ENCODE data around the gene CD14. TPM values are rescaled to one million over a fixed set of nuclear protein-coding genes. Genes with fewer than 3 reads are reported as not detected.
"Not testable (repeated sequence)": the region's sequence is repeated elsewhere in the genome, so short reads cannot be mapped to it uniquely, and the experiment has no call there.

Gene CD14
- total and polyA plus RNA-seq, 2 experiments from 2014 or later, result 0.45 to 2.3 TPM

DNA sequence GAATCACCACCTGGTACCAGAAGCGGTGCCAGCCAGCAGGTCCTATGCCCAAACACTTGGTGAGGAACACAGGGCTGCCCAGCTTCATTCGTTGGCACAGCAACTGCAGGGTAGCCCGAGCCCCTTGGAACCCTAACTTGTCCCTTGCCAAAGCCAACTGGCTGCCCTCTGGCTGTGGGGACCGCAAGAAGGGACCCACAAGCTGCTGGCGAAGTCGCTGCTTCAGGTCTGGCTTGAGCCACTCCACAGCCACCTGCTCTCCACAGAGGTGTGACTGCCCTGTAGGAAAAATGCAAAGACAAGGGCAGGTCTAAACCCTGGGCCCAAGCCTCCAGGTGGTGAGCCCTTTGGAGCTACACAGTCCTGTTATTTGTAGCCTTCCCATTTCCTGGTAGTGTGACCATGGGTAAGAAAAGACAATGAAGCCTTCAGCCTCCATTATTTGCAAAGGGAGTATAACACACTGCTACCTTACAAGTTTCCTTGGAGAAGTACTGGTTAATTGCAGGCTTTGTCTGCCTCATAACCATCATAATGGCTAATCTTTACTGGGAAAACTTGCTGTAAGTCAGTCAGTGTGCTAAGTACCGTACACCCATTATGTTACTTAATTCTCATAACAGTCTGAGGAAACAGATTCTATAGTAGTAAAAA, 38.6 kb upstream of the CD14 start:
- H3K4me1 ChIP-seq (ENCODE audit: insufficient read depth), result no peaks in the 10 kb centered on the region
- no peak overlapping the region for H3K27ac ChIP-seq
- no peak overlapping the region for H2AFZ ChIP-seq
- H3K27me3 ChIP-seq, result no peaks in the 10 kb centered on the region
- H3K4me3 ChIP-seq, result no peak overlapping the region
- TF ChIP-seq EZH2phosphoT487 (IDR thresholded peaks at IDR 0.05; ENCODE audit: low read depth, severe bottlenecking, unreplicated experiment), result no peak
- no peak for TF ChIP-seq EZH2 (IDR thresholded peaks at IDR 0.05; ENCODE audit: borderline replicate concordance)
- TF ChIP-seq, protein P1, sequence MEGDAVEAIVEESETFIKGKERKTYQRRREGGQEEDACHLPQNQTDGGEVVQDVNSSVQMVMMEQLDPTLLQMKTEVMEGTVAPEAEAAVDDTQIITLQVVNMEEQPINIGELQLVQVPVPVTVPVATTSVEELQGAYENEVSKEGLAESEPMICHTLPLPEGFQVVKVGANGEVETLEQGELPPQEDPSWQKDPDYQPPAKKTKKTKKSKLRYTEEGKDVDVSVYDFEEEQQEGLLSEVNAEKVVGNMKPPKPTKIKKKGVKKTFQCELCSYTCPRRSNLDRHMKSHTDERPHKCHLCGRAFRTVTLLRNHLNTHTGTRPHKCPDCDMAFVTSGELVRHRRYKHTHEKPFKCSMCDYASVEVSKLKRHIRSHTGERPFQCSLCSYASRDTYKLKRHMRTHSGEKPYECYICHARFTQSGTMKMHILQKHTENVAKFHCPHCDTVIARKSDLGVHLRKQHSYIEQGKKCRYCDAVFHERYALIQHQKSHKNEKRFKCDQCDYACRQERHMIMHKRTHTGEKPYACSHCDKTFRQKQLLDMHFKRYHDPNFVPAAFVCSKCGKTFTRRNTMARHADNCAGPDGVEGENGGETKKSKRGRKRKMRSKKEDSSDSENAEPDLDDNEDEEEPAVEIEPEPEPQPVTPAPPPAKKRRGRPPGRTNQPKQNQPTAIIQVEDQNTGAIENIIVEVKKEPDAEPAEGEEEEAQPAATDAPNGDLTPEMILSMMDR (IDR thresholded peaks at IDR 0.05; ENCODE audit: poor library complexity), result no peak
- H4K20me1 ChIP-seq (ENCODE audit: insufficient read depth, poor library complexity, severe bottlenecking), result no peaks in the 10 kb centered on the region
- H3K36me3 ChIP-seq (replicated peaks; ENCODE audit: insufficient read depth, low read depth), result no peaks in the 10 kb centered on the region
- H3K79me2 ChIP-seq, result peaks cover 12% of the 10 kb centered on the region
- WGBS (ENCODE audit: low lambda C conversion rate, missing lambda C conversion rate), result 92% methylated on average over 5 of the region's 7 CpGs
- no peak overlapping the region for H3K4me2 ChIP-seq
- H3K9me3 ChIP-seq (ENCODE audit: low read depth), result no peaks in the 10 kb centered on the region
- H3K9me2 ChIP-seq (replicated peaks; ENCODE audit: insufficient read depth), result no peaks in the 10 kb centered on the region
- DNase-seq (ENCODE audit: low spot score), result no peak

DNA sequence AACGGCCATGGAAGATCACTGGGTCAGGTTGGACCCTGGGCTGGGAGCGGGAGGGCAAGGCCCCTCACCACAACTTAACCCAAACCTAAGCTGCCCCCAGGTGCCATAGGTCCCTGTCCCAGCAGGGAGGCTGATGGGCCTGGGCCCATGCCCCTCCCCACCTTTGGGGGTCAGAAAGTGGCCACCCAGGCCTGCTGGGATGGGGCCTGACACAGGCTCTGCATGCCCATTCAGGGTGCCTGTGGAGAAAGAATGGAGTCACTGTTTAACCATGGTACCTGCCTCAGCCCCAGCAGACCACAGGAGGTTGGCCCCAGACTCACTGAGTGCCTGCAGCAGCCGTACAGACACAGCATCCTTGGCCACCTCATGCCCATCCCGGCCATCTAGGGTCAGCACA, 38.1 kb upstream of the CD14 start:
- not testable (repeated sequence) for H2AFZ ChIP-seq; H4K20me1 ChIP-seq (ENCODE audit: insufficient read depth, poor library complexity, severe bottlenecking); H3K9me3 ChIP-seq (ENCODE audit: low read depth); H3K9me2 ChIP-seq (replicated peaks; ENCODE audit: insufficient read depth); DNase-seq (ENCODE audit: low spot score); H3K27ac ChIP-seq; H3K4me2 ChIP-seq; H3K36me3 ChIP-seq (replicated peaks; ENCODE audit: insufficient read depth, low read depth); H3K4me1 ChIP-seq (ENCODE audit: insufficient read depth); H3K27me3 ChIP-seq; H3K4me3 ChIP-seq
- 90% methylated on average over 2 of the region's 4 CpGs for WGBS (ENCODE audit: low lambda C conversion rate, missing lambda C conversion rate)
- peaks cover 18% of the 10 kb centered on the region for H3K79me2 ChIP-seq

DNA sequence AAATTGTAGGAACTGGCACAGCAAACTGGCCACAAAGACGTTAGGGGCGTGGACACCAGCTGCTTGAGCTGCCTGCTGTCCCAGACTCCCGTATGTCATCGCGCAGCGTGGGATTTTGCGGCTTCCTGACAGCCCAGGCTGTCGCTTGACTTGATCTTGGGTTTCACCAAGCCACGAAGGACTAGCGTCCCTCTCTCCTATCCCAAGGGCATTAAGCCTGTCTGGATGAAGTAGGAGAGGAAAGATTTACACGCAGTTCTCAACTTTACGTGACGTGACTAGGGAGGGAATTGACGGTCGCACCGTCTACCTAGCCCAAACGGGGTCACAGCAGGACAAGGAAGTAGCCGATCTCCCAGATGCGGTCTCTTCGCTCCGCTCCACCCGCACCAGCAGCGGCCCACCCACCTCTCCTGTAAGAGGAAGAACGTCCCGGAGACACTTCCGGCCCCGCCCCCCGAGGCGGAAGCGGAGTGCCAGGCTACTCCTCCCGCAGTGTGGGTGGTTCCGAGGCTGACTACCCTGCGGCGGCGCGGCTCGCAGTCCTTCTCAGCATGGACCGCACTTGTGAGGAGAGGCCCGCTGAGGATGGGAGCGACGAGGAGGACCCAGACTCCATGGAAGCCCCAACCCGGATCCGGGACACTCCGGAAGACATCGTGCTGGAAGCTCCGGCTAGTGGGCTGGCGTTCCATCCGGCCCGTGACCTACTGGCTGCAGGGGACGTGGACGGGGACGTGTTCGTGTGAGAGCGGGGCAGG, 31.6 kb upstream of the CD14 start, which contains the start of gene WDR55:
WDR55 (plus strand) TSS at position 546 of the 761 bp plus-strand sequence; CDS start at position 555, 9 bp downstream.
- Histone ChIP-seq H3K4me3 (peak within 1 kb of the TSS; percentile 95), H3K9me3 (ENCODE audit: low read depth) (no peaks in the 10 kb centered on the region), H3K9me2 (replicated peaks; ENCODE audit: insufficient read depth) (no peaks in the 10 kb centered on the region), H3K27me3 (no peaks in the 10 kb centered on the region), H3K4me1 (ENCODE audit: insufficient read depth) (peaks cover 15% of the 10 kb centered on the region), H3K36me3 (replicated peaks; ENCODE audit: insufficient read depth, low read depth) (no peaks in the 10 kb centered on the region), H3K4me2 (peak within 1 kb of the TSS; percentile 97), H2AFZ (peak within 1 kb of the TSS; percentile 90), H3K79me2 (peaks cover 29% of the 10 kb centered on the region), H3K27ac (peak within 1 kb of the TSS; percentile 92), H4K20me1 (ENCODE audit: insufficient read depth, poor library complexity, severe bottlenecking) (no peaks in the 10 kb centered on the region)
- WGBS (ENCODE audit: low lambda C conversion rate, missing lambda C conversion rate), result under 1% methylated on average over 54 of the region's 54 CpGs
- DNase-seq (ENCODE audit: low spot score), result peak; percentile 97
- TF ChIP-seq, protein P1 (IDR thresholded peaks at IDR 0.05; ENCODE audit: poor library complexity), result no peak
- TF ChIP-seq EZH2phosphoT487 (IDR thresholded peaks at IDR 0.05; ENCODE audit: low read depth, severe bottlenecking, unreplicated experiment) (no peak), EZH2 (IDR thresholded peaks at IDR 0.05; ENCODE audit: borderline replicate concordance) (no peak)

DNA sequence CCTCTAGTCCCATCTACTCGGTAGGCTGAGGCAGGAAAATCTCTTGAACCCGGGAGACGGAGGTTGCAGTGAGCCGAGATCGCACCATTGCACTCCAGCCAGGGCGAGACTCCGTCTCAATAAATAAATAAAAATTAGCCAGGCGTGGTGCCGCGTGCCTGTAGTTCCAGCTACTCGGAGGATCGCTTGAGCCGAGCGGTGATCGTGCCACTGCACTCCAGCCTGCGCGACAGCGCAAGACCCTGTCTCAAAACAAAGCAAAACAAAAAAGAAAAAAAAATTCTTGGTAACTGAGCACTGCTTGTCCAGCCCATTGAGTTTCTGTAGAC, 31.0 kb upstream of the CD14 start:
- no peak for TF ChIP-seq EZH2phosphoT487 (IDR thresholded peaks at IDR 0.05; ENCODE audit: low read depth, severe bottlenecking, unreplicated experiment)
- TF ChIP-seq, protein P1 (IDR thresholded peaks at IDR 0.05; ENCODE audit: poor library complexity), result no peak
- no peak for TF ChIP-seq EZH2 (IDR thresholded peaks at IDR 0.05; ENCODE audit: borderline replicate concordance)
- no peaks in the 10 kb centered on the region for H3K36me3 ChIP-seq (replicated peaks; ENCODE audit: insufficient read depth, low read depth)
- H3K27ac ChIP-seq, result peak overlapping the region; percentile 92

DNA sequence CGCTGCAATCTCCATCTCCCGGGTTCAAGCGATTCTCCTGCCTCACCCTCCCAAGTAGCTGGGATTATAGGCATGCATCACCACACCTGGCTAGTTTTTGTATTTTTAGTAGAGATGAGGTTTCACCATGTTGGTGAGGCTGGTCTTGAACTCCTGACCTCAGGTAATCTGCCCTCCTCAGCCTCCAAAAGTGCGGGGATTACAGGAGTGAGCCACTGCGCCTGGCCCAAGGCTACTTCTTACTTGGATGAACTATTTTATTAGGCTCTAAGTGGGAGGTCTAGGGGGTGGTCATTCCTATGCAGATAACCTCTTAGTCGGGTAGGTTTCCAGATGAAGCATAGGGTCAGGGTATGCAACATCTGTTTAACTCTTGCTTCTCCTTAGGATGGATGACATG, 27.4 kb upstream of the CD14 start:
- H3K36me3 ChIP-seq (replicated peaks; ENCODE audit: insufficient read depth, low read depth); H2AFZ ChIP-seq; H3K27ac ChIP-seq; DNase-seq (ENCODE audit: low spot score); H3K9me2 ChIP-seq (replicated peaks; ENCODE audit: insufficient read depth); H3K4me2 ChIP-seq; H3K79me2 ChIP-seq; H3K27me3 ChIP-seq; H3K4me1 ChIP-seq (ENCODE audit: insufficient read depth); H4K20me1 ChIP-seq (ENCODE audit: insufficient read depth, poor library complexity, severe bottlenecking); H3K4me3 ChIP-seq; H3K9me3 ChIP-seq (ENCODE audit: low read depth): not testable (repeated sequence)
- WGBS (ENCODE audit: low lambda C conversion rate, missing lambda C conversion rate), result 82% methylated on average over 6 of the region's 6 CpGs

More for the DNA sequence above, 31.0 kb upstream of the CD14 start:
- Histone ChIP-seq H4K20me1 (ENCODE audit: insufficient read depth, poor library complexity, severe bottlenecking) (no peaks in the 10 kb centered on the region), H3K79me2 (peaks cover 29% of the 10 kb centered on the region), H3K27me3 (no peaks in the 10 kb centered on the region), H3K4me1 (ENCODE audit: insufficient read depth) (peaks cover 15% of the 10 kb centered on the region), H3K4me2 (peak overlapping the region; percentile 97), H3K9me2 (replicated peaks; ENCODE audit: insufficient read depth) (no peaks in the 10 kb centered on the region), H3K9me3 (ENCODE audit: low read depth) (no peaks in the 10 kb centered on the region), H2AFZ (peak overlapping the region; percentile 90), H3K4me3 (peak overlapping the region; percentile 95)
- WGBS (ENCODE audit: low lambda C conversion rate, missing lambda C conversion rate), result 26% methylated on average over 18 of the region's 18 CpGs
- DNase-seq (ENCODE audit: low spot score), result no peak
